Activated CD4-positive, alpha-beta T cell treated with anti-CD3 and anti-CD28 coated beads, Interleukin-2, amount 50 U/mL, for 24 hours (primary cell): ENCODE measurements around the gene TNNT2.

ENCODE experiments used
- DNase-seq, 2 donors: peaks; one replicate each; pipeline ENCODE4 v3.0.0-alpha.2; 2020; ENCODE audit warnings: low read depth in 1 of 2, low spot score in 1 of 2

TNNT2 gene

DNA sequence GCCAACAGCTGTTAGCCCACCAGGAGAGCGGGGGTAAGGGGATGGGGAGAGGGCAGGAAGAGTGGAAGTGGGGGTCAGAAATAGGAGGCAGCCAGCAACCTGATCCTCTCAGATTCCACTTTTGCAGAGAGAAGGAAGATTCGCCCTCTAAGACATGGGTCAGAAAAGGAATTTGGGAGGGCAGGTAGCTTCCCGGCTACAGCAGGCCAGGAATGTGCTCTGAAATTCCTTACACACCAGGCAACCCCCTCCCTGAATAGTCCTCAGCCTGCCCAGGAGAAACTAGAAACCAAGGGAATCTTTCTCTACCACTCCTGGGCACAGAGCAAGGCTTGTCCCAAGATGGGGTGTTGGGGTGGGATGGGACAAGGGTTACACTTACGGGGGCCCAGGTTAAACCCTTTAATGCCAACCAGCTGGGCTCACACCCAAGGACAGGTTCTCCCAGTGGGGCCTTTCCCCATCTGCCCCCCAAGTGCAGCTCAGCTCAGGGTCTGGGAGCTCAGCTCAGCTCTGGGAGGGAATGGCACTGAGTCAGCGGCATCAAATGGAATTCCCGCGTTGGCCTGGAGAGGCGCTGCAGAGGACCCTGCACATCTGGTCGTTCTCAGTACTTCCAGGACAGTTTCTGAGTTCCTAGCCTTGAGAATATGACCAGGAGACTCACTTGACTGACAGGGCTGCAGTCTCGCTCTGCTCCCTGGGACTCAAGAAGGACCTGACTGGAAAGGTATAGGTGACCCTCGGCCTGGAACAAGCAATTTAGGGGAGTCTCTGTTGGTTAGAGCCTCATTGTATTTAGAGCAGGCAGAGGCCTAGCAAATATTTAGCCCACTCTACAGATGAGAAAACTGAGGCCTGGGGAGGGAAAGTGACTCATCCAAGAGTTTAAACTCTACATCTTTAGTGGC lies 761 bp downstream of the TNNT2 start:
- DNase-seq: no peak

DNA sequence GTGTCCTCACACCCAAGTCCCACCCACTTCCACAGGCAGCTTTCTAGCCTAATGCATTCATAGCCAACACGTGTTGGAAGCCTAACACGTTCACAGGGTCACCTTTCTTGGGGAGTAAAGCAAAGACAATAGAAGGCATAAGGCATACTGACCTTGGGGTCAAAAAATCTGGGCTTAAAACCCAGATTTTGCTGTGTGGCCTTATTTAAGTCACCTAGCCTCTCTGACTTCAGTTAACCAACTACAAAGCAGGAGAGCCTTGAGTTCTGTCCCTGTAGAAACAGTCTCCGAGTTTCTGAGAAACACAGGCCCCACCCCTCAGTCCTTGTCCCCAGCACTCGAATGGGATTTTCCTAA lies 1.4 kb downstream of the TNNT2 start:
- DNase-seq: no peak

DNA sequence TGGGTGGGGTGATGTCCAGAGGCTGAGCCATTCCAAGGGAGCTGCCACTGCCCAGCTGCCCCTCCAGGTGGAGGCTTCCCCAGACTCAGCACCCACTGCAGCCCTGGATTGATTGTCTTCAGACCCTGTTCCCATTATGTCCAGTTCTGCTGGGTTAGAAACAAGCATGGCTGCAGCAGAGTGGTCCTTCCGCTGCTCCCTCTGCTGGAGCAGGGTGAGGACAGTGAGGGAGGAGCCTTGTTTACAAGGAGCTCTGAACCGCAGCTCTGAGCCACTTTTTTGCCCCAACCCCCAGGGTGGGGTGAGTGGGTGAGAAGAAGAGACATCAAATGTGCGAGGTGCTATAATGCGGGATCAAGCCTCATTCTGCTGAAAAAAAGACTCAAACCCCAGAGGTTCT lies 2.3 kb downstream of the TNNT2 start:
- DNase-seq: no peak

DNA sequence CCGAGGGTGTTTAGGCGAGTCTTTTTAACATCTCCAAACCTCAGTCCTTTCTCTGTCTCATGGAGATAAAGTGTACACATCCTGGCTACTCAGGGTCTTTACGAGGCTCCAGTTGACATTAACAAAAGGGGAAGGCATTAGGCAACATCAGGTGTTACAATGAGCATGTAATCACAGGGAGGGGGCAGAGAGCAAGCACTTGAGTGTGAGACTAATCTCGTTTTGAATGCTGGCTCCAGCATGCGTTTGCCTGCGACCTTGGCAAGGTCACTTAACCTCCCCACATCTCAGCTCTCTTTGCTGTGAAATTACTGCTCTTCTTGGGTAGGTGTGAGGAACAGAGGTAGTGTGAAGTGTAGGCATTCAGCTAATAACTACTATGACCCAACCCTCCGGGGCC lies 3.1 kb downstream of the TNNT2 start:
- no peak for DNase-seq

DNA sequence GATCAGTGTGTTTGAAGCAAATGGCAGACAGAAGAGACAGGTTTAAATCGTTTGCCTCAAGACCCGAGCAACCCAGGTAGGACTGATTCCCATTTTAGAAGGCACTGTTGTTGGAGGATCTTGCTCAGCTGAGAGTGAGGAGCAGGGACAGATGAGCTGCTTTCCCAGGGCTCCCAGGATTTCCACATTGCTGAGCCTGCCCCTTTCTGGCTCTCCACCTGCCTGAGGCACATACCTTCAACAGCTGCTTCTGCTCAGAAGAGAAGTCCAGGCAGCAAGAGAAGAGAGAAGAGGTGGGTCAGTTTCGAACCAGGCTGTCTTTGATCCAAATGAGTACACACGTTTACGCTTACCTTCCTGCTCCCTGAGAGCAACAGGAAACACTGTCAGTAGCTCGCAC lies 5.7 kb downstream of the TNNT2 start:
- no peak for DNase-seq

DNA sequence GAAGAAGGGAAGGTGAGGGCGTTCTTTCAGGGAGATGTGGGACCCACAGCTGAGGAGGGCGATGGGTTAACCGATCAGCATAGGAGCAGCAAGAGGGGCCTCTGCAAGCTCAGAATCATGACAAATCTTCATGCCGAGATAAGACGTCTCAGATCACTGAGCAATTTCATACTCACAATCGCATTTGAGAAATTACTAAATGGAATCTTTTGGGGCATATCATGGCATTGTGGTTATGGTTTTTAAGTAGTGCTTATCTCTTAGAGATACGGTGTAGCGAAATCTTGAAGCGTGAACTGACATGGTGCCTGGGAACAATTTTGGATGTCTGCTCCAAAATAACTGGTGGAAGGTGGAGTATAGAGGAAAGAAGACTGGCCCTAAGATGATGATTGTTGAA lies 6.2 kb downstream of the TNNT2 start:
- no peak for DNase-seq

DNA sequence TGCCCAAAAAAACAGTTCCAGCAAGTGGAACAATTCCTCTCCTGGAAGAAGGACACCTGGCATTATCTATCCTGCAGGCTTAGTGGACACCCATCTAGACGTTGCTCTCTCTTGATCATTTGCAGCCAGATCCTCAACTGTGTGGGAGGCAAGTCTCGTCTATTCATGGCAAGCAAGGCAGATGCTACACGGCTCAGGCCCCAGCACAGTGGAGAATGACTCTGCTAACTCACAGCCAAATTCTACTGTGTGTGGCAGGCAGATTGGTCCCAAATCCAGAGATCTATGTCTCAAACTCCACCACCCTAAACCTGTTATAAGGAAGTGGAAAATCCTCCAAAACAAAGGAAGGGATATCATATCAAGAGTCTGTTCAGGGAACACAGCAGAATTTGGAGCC lies 7.0 kb downstream of the TNNT2 start:
- no peak for DNase-seq

DNA sequence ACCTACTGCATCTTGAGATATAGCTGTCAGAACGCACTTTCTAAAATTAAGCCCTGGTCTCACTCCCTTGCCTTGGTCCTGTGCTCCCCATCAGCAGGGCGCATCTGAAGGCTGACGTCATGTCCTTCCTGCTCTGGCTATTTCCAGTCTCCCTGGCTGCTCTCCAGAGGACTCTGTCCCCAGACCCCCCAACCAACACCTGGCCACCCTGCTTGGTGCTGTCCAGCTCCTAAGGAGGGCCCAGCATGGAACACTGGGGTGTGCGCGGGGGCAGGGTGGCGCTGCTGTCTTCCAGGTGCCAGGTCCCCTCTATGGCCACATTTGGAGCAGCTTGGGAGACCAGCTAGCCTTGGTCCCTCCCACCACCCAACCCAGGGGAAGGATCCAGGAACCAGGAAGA lies 8.3 kb downstream of the TNNT2 start:
- no peak for DNase-seq

DNA sequence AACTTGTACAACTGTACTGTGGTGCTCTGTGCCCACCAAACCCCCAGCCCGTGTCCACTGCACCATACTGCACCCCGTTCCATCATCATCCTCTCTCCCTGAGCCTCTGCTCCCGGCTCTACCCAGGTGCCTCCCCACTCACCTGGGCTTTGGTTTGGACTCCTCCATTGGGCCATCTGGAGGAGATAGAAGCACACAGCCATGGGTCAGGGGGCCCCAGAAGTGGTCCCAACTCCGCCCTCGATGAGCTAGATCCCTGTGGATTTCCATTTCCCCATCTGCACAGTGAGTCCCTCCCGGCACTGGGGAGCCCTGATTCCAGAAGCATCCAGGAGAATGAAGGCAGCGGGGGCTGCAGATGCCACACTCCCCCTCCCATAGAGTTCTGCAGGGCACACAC lies 10.8 kb downstream of the TNNT2 start:
- DNase-seq: no peak

DNA sequence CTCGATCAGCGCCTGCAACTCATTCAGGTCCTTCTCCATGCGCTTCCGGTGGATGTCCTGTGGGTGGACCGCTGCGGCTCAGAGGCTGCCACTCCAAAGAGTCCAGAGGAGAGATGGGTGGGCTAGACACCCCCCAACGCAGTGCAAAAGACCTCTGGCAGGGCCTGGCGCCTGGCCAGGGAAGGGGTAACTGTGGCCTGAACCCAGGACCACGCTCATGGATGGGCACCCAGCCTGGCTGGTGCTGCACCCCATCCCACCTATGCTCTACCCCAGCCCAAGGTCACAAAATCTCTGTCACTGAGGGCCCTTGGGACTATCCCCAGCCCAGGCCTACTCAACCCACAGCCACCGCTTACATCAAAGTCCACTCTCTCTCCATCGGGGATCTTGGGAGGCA lies 12.2 kb downstream of the TNNT2 start:
- DNase-seq: no peak

GRCh38 chr1:201364808-201365105 lies 12.7 kb downstream of the TNNT2 start:
- DNase-seq: no peak

- no peak for DNase-seq
These were observed 14.0 kb downstream of the TNNT2 start for GRCh38 chr1:201363467-201363866.

DNA sequence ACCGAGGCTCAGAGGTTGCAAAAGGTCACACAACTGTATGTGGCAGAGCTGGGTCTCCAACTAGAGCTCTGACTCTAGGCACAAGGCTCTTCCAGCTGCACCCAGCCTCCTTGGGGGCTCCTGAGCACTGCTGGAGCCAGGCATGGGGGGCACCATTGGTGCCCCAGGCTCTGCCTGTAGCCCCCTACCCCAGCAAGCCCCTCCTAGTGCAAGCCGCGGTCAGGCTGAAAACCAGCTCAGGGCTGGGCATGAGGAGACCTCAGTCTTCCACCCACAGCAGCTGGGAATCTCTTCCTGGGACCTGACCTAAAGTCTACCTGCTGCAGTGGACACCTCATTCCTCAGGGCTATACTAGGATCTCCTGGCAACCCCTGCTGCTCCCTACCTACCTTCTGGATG lies 14.6 kb downstream of the TNNT2 start:
- no peak for DNase-seq

GRCh38 chr1:201361652-201362504 lies 15.6 kb downstream of the TNNT2 start:
- DNase-seq: no peak

- no peak for DNase-seq
These were observed 16.4 kb downstream of the TNNT2 start for GRCh38 chr1:201360901-201361651.

GRCh38 chr1:201360486-201360885 lies 17.0 kb downstream of the TNNT2 start:
- no peak for DNase-seq

DNA sequence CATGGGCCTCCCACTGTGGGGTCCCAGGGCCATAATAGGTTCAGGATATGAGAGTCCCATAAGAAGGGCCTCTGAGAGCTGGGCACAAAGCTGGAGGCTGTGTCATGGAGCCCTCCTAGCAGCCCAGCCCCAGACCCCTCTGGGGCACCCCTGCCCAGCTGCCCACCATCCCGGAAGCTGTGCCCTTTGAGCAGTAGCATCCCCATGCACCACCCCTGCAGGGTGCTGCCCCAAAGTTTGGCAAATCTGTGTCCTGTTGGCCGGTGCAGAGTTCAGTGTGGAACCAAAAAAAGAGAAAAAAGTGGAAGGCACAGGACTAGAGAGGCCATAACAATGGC lies 17.6 kb downstream of the TNNT2 start:
- DNase-seq: no peak

- no peak for DNase-seq
These were observed 18.2 kb downstream of the TNNT2 start for GRCh38 chr1:201359031-201359872.

GRCh38 chr1:201358596-201358995 lies 18.9 kb downstream of the TNNT2 start:
- DNase-seq: no peak

GRCh38 chr1:201357636-201358348 lies 19.7 kb downstream of the TNNT2 start:
- no peak for DNase-seq
